NCI-H146 treated with DMSO at 0.1 percent for 48 hours (cell line): ENCODE measurements around the gene G6PD.
"Not testable (repeated sequence)": the region's sequence is repeated elsewhere in the genome, so short reads cannot be mapped to it uniquely, and the experiment has no call there.

Source experiments
- DNase-seq: peaks from one replicate; lab custom pipeline; 2025; ENCODE audit not compliant: unreplicated experiment; lab: John Stamatoyannopoulos, UW

G6PD gene

DNA sequence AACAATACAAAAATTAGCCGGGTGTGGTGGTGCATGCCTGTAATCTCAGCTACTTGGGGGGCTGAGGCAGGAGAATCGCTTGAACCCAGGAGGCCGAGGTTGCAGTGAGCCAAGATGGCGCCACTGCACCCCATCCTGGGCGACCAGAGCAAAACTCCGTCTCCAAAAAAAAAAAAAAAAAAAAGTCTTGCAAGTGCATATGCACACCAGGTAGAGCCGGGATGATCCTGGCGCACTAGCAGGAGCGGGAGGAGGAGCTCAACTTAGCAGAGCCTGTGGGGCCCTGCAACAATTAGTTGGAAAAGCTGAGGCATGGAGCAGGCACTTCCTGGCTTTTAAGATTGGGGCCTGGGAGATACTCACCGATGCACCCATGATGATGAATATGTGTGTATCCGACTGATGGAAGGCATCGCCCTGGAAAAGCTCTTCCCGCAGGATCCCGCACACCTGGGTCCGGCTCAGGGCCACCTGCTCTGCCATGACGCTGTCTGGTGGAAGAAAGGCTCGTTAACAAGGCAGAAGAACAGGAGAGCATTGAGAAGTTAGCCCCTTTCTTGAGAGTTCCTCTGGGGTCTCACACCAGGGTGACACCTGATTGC is 872 bp downstream of the G6PD start:
- no peak for DNase-seq

DNA sequence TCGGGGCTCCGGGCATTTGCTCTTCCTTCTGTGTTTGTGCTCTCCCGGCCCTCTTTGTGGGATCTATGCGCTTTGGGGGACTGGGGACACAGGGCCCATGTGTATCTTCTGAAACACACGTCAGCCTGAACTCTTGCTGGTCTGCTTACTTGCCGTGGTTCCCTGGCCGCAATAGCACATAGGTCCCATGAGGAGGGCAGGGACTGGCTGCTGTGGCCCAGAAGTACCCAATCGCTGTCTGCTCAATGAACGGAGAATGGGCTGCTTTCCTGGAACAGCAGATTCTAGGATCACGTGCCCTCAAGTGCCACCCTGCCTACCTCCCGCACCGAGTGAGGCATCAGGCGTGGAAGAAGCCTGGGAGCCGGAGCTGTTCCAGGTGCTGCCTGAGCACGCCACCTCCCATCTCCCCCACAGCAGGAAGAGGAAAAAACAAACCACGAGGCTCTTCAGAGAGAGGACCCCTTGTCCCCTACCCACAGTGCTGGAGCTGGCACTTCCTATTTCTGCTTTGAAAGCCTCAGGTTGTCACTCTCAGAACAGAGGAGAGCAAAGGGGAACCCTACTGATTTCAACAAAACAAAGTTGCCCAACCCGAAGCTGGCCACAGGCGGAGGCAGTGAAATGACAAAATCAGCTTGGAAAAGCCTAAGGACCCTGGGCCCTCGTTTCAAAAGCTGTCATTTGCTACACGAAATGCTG is 3.8 kb downstream of the G6PD start:
- DNase-seq, result no peak

DNA sequence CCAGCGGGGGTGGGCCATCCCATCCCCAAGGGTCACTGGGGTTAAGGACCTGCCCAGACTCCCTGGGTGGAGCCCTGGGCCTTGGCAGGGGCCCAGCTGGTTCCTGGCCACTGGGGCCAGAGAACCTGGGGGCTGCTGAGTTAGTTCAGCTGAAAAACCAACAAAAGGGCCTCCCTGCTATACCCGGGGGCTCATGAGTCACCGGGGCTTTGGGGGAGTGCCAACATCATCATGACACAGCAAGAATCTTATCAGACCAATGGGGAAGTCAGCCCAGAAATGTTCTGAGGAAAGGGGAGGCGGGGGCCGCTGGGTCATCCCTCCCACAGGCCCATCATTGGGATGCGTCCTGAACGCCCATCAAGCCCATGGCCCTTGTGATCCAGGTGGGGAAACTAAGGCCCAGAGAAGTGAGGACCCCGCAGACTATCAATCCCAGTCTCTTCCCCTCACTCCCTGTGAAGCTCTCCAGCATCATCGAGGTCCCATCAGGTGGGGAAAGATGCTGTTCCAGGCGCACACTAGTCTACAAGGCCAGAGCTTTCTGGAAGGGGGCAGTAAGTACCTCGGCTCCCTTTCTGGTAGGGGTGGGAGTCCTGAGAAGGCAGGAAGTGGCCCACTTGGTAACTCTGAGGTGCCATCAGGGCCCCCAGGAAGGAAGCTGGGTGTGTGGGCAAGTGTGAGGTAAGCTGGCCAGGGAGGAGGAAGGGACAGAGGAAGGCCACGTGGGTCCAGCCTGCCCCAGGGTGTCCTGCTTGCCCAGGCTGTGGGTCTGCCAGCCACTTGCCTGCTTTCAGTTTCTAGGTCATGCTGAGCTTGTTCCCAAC is 4.5 kb downstream of the G6PD start:
- no peak for DNase-seq

DNA sequence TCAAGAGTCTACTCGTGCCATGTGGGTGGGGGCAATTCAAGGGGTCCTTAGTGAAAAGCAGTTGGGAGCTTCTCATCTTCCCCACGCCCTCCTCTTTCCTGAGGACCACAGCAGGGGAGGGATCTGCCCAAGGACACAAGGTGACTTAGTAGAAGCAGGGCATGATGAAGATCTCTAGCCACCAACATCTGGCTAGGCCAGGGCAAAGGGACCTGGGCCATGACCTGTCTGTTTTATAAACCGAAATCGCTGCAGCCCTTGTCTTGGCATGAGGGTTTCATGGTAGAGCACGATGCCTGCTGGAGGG is 5.1 kb downstream of the G6PD start:
- no peak for DNase-seq

DNA sequence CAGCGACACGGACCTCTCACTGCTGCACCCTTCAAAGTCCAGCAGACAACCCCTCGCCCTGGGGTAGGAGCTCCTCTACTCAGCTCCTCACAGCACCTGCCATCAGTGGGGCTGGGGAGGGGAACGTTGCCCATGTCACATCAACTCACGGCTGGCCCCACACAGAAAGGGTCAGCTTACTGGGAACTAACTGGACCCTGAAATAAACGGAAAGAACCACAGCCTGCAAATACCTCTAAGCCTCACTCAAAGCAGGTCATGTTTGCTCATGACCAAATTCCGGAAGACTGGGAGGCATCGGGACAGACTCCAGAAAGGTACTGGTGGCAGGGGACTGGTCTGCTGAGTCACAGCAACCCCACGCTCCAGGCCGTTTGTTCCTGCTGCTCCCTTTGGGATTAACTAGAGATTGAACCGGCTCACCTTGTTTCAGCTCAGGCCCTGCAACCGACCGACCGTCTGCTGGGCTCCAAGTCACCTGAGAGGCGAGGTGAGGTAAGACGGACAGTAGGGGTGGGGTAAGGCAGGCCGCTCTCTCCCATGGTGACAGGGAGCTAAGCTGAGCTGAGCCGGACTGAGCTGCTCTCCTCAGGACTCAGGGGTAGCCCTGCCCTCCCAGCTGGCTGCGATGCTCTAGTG is 5.6 kb downstream of the G6PD start:
- DNase-seq, result no peak

DNA sequence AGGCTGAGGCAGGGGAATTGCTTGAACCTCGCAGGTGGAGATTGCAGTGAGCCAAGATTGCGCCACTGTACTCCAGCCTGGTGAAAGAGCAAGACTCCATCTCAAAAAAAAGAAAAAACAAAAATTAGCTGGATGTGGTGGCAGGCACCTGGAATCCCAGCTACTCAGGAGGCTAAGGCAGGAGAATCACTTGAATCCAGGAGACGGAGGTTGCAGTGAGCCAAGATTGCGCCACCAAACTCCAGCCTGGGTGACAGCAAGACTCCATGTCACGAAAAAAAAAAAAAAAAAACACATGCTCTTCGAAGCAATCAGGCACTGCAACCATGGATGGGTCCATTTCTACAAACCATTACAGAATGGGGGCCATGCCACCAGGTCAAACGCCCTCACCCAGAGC is 6.3 kb downstream of the G6PD start:
- not testable (repeated sequence) for DNase-seq

DNA sequence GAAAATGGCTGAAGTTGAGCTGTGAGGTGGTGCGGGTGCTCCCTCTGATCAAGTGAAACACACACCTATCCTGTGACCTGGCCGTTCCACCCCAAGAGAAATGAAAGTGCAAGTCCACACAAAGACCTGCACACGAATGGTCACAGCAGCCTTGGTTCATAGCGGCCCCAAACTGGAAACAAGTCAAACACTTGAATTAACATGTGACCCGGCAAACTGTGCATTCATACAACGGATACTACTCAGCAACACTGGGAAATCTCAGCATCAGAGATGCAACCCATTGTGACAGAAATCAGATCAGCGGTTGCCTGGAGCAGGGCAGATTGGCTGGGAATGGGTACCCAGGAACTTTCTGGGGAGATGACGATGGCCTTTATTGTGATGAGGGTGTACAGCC is 7.6 kb downstream of the G6PD start:
- no peak for DNase-seq

DNA sequence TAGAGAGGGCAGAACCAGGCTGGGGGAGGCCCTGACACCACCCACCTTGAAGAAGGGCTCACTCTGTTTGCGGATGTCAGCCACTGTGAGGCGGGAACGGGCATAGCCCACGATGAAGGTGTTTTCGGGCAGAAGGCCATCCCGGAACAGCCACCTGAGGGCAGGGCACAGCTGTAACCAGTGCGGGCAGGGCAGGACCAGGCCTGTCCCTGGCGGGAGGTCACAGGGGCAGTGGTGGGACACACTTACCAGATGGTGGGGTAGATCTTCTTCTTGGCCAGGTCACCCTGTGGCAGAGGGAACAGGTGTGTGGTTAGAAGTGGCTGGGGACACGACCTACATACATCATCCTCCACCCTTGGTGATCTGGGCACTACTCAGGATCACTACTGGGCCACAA is 10.8 kb downstream of the G6PD start:
- DNase-seq, result no peak

DNA sequence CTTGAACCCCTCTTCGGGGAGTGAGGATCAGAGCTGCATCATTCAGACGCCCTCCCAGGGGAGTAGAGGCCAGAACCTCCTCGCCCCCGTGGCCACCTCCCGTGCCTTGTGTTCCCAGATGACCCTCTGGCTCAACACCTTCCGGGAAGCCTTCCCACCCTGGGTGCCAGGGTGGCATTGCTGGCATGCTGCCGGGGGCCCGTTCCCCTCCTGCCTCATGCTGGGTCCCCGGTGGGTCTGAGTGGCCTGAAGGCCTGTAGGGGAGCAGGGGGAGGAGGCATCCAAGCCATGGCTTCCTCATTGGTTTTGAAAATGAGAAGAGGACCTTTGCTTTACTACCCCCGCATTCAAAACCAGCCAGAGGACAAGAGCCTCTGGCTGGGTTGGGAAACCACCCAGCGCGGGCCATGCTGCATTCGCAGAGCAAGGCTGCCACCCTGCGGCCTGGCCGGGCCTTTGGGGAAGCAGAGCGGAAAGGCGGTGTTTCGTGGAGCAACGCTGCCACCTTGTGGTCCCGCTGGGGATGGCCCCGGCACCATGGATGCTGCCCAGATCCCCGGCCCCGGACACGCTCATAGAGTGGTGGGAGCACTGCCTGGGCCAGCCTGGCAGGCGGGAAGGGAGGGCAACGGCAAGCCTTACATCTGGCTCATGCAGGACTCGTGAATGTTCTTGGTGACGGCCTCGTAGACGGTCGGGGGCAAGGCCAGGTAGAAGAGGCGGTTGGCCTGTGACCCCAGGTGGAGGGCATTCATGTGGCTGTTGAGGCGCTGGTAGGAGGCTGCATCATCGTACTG is 11.9 kb downstream of the G6PD start:
- DNase-seq, result peak; percentile 28

DNA sequence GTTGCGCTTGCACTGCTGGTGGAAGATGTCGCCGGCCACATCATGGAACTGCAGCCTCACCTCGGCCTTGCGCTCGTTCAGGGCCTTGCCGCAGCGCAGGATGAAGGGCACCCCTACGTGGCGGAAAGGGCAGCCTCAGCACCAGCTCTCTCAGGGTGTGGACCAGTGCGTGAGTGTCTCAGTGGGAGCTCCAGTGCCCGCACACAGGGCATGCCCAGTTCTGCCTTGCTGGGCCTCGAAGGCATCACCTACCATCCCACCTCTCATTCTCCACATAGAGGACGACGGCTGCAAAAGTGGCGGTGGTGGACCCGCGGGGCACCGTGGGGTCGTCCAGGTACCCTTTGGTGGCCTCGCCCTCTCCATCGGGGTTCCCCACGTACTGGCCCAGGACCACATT is 14.0 kb downstream of the G6PD start:
- no peak for DNase-seq

DNA sequence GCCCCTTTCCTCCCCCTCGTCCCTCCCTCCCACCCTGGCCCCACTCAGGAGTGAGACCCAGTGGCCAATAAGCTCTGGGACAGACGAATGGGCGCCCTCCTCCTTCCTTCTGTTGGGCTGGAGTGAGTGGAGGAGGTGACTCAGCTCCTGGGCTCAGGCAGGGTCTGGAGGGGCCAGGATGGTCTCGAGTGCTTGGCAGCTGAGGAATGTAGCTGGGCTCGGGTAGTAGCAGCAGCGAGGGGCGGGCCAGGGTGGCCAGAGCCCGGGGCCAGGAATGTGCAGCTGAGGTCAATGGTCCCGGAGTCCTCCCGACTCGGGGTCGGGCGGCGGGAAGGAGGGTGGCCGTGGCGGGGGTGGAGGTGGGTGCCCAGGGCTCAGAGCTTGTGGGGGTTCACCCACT is 15.0 kb downstream of the G6PD start:
- no peak for DNase-seq

DNA sequence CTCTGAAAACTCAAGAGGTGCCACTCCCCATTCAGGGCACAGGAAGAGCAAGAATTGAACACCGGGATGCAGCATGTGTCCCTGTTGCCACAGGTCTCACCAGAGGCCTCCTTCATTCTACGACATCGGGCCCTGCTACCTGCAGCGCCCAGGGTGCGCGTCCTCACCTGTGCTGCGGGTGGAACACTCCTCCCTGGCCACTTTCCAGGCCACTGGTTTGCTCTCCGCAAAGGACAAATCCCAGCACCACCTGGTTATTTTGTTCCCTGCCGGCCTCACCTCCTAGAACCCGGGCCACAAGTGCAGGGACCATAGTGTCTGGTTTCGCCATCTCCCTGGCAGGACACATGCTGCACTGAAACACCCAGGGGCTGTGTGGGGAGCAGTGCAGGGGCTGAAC is 16.4 kb downstream of the G6PD start:
- DNase-seq, result no peak

DNA sequence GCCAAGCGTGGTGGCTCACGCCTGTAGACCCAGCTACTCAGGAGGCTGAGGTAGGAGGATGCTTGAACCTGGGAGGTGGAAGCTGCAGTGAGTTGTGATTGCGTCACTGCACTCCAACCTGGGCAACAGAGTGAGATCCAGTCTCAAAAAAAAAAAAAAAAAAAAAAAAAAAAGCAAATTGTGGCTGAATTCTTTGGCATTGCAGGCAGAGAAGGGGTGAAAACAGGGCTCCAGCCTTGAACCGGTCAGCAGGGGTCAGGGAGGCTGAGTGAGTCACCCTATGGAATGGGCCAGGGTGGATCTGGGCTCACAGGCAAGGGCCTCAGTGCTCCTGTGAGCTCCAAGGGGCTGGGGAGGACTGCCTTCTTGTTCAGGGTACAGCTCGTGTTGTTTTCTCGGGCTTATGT is 17.4 kb downstream of the G6PD start:
- DNase-seq, result no peak

DNA sequence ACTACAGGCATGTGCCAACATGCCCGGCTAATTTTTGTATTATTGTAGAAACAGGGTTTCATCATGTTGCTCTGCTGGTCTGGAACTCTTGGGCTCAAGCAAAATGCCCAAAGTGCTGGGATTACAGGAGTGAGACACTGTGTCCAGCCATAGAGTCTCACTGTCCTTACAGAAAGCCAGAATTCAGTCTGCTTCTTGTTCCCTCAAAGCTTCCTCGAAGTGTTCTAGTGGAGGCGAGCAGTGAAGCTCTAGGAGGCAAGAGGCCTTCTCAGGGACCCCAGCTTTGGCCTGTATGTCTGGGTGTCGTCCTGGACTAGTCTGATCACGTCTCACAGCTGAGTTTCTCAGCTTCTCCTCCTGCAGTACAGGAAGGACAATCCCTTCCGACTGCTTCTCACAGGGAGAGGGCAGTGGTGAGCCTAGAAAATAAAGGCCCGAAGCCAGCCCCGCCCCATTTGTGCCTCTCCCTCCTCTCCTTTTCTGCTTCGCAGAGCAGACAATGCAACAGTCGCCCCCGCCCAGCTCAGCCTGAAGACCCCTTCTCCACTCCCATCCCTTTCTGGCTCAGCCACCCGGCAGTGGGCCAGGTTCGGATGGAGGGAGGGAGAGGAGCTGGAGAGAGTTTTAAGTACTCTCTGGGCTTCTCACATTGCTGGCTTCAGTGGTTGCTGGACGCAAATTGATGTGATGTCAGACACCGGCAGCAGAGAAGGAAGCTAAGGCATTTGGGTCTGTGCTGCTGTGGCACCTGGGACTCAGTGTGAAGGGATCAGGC is 19.6 kb downstream of the G6PD start:
- peak; percentile 55 for DNase-seq

DNA sequence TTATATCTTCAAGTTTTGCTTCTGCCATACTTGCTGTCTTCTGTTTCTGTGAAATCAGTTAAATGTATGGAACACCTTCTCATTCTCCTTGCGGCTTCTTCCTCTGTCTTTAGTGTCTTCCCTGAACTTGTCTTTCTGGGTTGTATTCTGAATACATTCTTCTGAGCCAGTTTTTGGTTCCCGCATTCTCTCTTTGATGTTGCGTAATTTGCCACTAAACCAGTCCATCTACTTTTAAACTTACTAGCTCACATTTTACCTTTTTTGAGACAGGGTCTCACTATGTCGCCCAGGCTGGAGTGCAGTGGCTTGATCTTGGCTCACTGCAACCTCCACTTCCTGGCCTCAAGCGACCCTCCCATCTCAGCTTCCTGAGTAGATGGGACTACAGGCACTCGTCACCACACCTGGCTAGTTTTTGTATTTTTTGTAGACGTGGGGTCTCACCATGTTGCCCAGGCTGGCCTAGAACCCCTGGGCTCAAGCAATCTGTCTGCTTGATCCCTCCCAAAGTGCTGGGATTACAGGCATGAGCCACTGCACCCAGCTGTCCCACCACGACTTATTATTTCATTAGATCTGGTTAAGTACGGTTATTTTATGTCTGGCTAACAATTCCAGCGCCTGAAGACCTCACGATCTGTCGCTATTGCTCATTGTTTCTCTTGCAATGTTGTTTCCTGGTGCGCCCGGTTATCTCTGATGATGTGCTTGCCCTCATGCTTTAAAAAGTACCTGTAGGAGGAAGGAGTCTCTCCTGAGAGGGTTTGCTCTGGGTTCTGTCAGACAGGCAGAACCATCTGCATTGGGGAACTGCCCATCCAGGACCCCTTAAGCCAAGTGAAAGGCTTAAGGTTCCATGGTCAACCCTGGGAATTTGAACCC is 20.8 kb downstream of the G6PD start:
- DNase-seq, result no peak

DNA sequence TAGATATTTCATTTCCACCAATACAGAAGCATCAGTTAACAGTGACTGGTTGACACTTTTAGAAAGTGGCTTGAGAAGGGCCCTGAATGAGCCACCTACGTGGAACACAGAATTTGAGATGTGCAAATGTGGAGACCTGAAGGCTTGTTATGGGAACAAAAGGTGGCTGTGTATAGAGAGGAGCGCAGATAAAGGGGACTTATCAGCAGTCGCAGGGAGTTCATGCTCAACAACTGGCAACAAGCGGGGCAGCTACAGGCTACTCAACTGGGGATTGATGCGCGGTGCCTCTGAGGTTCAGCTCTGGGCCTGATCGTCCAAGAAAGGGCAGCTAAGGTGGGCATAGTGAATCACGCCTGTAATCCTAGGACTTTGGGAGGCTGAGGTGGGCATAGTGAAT is 27.3 kb downstream of the G6PD start:
- no peak for DNase-seq

DNA sequence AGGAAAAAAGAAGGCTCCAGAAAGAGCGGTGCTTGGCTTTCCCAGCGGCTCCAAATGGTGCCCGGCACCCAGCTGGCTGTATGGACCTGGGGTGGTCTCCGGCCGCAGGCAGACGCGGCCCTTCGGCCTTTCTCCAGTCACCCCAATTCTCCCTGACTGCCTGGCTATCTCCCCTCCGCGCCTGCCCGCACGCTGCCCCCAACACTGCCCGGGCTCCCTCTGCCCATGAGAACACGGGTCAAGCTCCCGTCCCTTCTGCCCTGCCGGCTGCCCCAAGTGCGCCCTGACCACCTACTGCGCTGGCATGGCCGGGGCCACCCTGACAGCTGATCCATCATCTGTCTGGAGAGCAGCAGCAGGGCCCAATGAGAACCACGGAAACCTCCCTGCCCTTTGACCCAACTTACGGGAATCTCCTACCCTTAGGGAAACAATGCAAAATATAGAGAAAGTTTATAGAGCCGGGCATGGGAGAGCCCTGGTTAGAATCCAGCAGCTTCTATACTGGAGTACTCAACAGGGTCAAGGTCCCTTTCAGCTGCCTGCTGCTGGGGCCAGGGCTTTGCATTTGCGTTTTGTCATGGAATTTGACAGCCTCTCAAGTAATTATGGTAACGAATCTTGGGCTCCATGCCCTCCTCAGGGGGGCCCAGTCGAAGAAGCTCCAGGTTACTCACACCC is 29.4 kb downstream of the G6PD start:
- no peak for DNase-seq

DNA sequence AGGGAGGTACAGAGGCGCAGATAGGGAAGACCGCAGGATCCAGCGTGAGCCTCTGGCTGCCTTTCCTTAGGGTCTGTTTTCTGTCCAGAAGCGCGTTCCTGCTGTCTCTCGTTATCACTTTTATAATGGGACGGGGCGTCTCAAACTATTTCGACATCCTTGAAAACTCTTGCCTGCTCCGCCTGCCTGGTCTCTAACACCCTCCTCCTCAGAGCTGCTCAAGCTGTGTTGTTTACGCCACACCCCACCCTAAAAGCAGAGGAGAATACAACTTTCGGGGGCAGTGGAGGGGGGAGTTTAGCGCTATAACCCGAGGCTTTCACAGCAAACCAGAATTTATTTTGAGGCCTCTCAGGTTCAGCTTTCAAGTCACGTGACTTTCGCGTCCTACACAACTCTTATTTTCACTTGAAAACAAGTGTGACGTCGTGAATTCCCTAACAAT is 30.0 kb downstream of the G6PD start:
- DNase-seq, result no peak
